CD4-positive, alpha-beta T cell (primary cell): Measurements from ENCODE around the gene MSI1. TPM values are rescaled to one million over a fixed set of nuclear protein-coding genes. Genes with fewer than 3 reads are reported as not detected.

Experiments
- ATAC-seq: fragments of 200-7000 bp; cut with Tn5 transposase; one replicate; pipeline ENCODE4 v1.10.0; 2022; ENCODE audit warnings: mild to moderate bottlenecking; ENCODE audit not compliant: poor library complexity
- CTCF ChIA-PET: fragments of 350-600 bp; sonication (Branson Sonifier 250); formaldehyde crosslinking; loops from one replicate; lab custom pipeline; 2021; ENCODE audit warnings: antibody characterized with exemption, inconsistent platforms; lab: Charles Lee
- POLR2A ChIA-PET: fragments of 350-600 bp; sonication (Branson Sonifier 250); formaldehyde crosslinking; loops from one replicate; lab custom pipeline; 2021; ENCODE audit warnings: antibody characterized with exemption, inconsistent platforms; lab: Charles Lee
- DNase-seq, 14 experiments: peaks; one replicate each; pipeline ENCODE4 v3.0.0-alpha.2; 2013 to 2020; ENCODE audit warnings: mixed read lengths in 2 of 14
- H3K27ac ChIP-seq, 2 donors: one replicate each; pipeline versions ENCODE4 v1.5.1 to v1.7.0; 2013; ENCODE audit warnings: low read length in 2 of 2, low read depth in 1 of 2, mild to moderate bottlenecking in 1 of 2
- H3K27me3 ChIP-seq, 2 experiments: 1 replicate in 1 of 2; 2 replicates in 1 of 2; pipeline versions ENCODE4 v1.6.1 to v1.7.0; 2013; ENCODE audit warnings: low read length in 2 of 2, control low read depth in 1 of 2, mild to moderate bottlenecking in 1 of 2, moderate library complexity in 1 of 2; ENCODE audit not compliant: insufficient read depth in 2 of 2, control insufficient read depth in 1 of 2
- H3K36me3 ChIP-seq: one replicate; pipeline ENCODE4 v1.6.1; 2013; ENCODE audit warnings: low read length, control low read depth; ENCODE audit not compliant: insufficient read depth
- H3K4me1 ChIP-seq: one replicate; pipeline ENCODE4 v1.6.1; 2013; ENCODE audit warnings: low read length, control low read depth; ENCODE audit not compliant: insufficient read depth
- H3K4me3 ChIP-seq: one replicate; pipeline ENCODE4 v1.5.1; 2013; ENCODE audit warnings: mild to moderate bottlenecking, low read length, moderate library complexity
- H3K9me3 ChIP-seq, 2 experiments: 1 replicate in 1 of 2; 2 replicates in 1 of 2; pipeline versions ENCODE4 v1.6.1 to v1.7.0; 2013; ENCODE audit warnings: low read length in 2 of 2, mild to moderate bottlenecking in 2 of 2, control low read depth in 1 of 2, moderate library complexity in 1 of 2; ENCODE audit not compliant: control insufficient read depth in 1 of 2, insufficient read depth in 1 of 2
- H3K27ac Mint-ChIP-seq: one replicate; pipeline ENCODE4 v1.8.0; 2020; ENCODE audit warnings: mixed read lengths
- H3K27me3 Mint-ChIP-seq: one replicate; pipeline ENCODE4 v1.8.0; 2021; ENCODE audit warnings: mixed read lengths
- H3K36me3 Mint-ChIP-seq: one replicate; pipeline ENCODE4 v1.8.0; 2021; ENCODE audit warnings: low read depth, mixed read lengths
- H3K4me1 Mint-ChIP-seq: one replicate; pipeline ENCODE4 v1.8.0; 2021; ENCODE audit warnings: low read depth, mixed read lengths
- H3K4me3 Mint-ChIP-seq: one replicate; pipeline ENCODE4 v1.8.0; 2020; ENCODE audit warnings: mild to moderate bottlenecking, mixed read lengths
- H3K9me3 Mint-ChIP-seq: one replicate; pipeline ENCODE4 v1.8.0; 2020; ENCODE audit warnings: mixed read lengths
- intact Hi-C, 2 experiments: fragments of 100-400 bp; cut with DNase I in 1 of 2; cut with micrococcal nuclease in 1 of 2; formaldehyde crosslinking; loops; one replicate each; pipeline versions ENCODE4 v1.15.1 to v1.9.0; 2023 to 2025; cut with DNase I, micrococcal nuclease
- total RNA-seq, 174 experiments: library from RNA in 2 of 174; stranded (reverse) in 2 of 174; gene quantifications; one replicate each; pipeline ENCODE4 v1.2.3 and lab custom pipeline; 2021 to 2026
- TF ChIP-seq, protein P1 (sequence below): fragments of 200-600 bp; IDR thresholded peaks from one replicate; pipeline ENCODE4 v1.8.0; 2022; ENCODE audit warnings: antibody characterized with exemption, mild to moderate bottlenecking

The MSI1 gene
- total RNA-seq, 2 experiments from 2014 or later = not detected

DNA sequence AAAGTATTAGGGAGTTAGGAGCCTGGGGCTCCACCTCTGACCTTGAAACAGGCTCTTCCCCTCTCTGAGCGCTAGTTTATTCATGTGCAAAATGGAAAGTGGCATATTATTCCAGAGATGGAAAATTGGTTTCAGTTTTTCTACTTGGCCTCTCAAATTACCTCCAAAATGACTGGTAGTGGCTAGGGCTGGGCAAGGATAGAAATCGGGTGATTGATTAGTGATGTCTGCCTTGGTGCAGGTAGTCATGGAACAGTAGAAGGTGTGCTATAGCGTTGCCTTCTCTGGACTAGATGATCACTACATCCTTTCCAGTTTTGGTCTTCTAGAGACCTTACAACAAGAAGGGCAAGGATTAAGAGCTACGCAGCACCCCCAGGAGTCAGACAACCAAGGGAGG is 8.6 kb upstream of the MSI1 start:
- DNase-seq (no peak), ATAC-seq (no peak)
- Mint-ChIP-seq H3K36me3 (no peaks in the 10 kb centered on the region), H3K27me3 (peaks cover 70% of the 10 kb centered on the region), H3K4me1 (no peaks in the 10 kb centered on the region), H3K9me3 (no peaks in the 10 kb centered on the region), H3K4me3 (no peak overlapping the region), H3K27ac (no peak overlapping the region)
- Histone ChIP-seq H3K4me1 (no peaks in the 10 kb centered on the region), H3K27me3 (peaks cover 18 to 43% of the 10 kb centered on the region in 2 experiments), H3K36me3 (no peaks in the 10 kb centered on the region), H3K4me3 (no peak overlapping the region), H3K9me3 (no peaks in the 10 kb centered on the region), H3K27ac (no peak overlapping the region)
- intact Hi-C loops = no loop called here
- ChIA-PET POLR2A (no interaction called here), CTCF (no interaction called here)
- TF ChIP-seq, protein P1, sequence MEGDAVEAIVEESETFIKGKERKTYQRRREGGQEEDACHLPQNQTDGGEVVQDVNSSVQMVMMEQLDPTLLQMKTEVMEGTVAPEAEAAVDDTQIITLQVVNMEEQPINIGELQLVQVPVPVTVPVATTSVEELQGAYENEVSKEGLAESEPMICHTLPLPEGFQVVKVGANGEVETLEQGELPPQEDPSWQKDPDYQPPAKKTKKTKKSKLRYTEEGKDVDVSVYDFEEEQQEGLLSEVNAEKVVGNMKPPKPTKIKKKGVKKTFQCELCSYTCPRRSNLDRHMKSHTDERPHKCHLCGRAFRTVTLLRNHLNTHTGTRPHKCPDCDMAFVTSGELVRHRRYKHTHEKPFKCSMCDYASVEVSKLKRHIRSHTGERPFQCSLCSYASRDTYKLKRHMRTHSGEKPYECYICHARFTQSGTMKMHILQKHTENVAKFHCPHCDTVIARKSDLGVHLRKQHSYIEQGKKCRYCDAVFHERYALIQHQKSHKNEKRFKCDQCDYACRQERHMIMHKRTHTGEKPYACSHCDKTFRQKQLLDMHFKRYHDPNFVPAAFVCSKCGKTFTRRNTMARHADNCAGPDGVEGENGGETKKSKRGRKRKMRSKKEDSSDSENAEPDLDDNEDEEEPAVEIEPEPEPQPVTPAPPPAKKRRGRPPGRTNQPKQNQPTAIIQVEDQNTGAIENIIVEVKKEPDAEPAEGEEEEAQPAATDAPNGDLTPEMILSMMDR = no peak

DNA sequence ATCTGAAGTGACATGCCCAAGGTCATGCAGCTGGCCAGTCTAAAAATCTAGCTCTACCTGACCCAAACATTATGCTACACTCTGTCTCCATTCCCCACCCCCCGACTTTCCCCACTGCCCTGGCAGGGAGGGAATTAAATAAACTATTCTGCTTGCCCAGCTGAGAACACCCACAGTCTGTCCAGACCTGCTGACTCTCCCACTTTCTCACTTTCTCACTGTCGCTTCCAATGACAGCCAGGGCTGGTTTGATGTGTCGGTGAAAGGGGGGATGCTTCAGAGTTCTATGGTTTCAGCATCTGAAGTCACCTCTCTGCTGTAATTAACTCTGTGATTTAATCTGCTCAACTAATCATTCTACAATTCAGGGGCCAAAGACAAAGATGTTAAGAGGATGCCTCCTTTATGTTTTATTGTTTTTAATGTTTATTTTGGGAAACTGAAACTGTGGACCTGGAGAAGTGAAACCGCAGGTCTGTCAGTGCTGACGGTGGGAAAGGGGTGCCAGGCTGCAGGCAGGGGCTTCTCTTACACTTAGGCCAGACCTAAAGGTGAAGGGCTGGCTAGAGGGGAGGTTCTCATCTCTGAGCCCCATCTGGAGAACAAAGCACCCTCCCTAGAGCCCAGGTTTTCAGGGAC is 8.1 kb upstream of the MSI1 start:
- no peaks in the 10 kb centered on the region for H3K9me3 Mint-ChIP-seq
- DNase-seq = no peak

DNA sequence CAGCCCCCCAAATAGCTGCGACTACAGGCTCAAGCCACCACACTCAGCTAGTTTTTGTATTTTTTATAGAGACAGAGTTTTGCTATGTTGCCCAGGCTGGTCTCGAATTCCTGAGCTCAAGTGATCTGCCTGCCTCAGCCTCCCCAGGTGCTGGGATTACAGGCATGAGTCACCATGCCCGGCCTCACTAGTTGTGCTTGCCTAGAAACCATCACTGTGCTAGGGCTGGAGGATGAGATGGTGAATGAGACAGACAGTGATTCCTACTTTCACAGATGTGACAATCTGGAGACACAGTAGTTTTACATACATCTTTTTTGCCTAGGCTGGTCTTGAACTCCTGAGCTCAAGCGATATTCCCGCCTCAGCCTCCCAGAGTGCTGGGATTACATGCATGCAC is 7.5 kb upstream of the MSI1 start:
- ChIA-PET POLR2A (no interaction called here), CTCF (no interaction called here)
- no peak overlapping the region for H3K4me3 Mint-ChIP-seq
- Histone ChIP-seq H3K36me3 (no peaks in the 10 kb centered on the region), H3K27ac (no peak overlapping the region), H3K4me3 (no peak overlapping the region), H3K9me3 (no peaks in the 10 kb centered on the region), H3K4me1 (no peaks in the 10 kb centered on the region), H3K27me3 (peaks cover 20 to 39% of the 10 kb centered on the region in 2 experiments)
- H3K27me3 Mint-ChIP-seq = peaks cover 69% of the 10 kb centered on the region
- H3K4me1 Mint-ChIP-seq = no peaks in the 10 kb centered on the region
- ATAC-seq (no peak), DNase-seq (no peak)
- TF ChIP-seq, protein P1 = no peak
- H3K9me3 Mint-ChIP-seq = no peaks in the 10 kb centered on the region
- H3K27ac Mint-ChIP-seq = no peak overlapping the region
- H3K36me3 Mint-ChIP-seq = no peaks in the 10 kb centered on the region
- intact Hi-C loops = no loop called here

More for the DNA sequence above, 8.1 kb upstream of the MSI1 start:
- Mint-ChIP-seq H3K4me3 (no peak overlapping the region), H3K36me3 (no peaks in the 10 kb centered on the region), H3K4me1 (no peaks in the 10 kb centered on the region), H3K27me3 (peaks cover 69% of the 10 kb centered on the region), H3K27ac (no peak overlapping the region)
- no peak for ATAC-seq
- Histone ChIP-seq H3K4me1 (no peaks in the 10 kb centered on the region), H3K36me3 (no peaks in the 10 kb centered on the region), H3K9me3 (no peaks in the 10 kb centered on the region), H3K27me3 (peaks cover 18 to 39% of the 10 kb centered on the region in 2 experiments), H3K4me3 (no peak overlapping the region), H3K27ac (no peak overlapping the region)
- TF ChIP-seq, protein P1 = no peak
- intact Hi-C loops = no loop called here
- ChIA-PET CTCF (no interaction called here), POLR2A (no interaction called here)
